Neuronal stem cell (in vitro differentiated cells): ENCODE measurements around the gene METTL24.
A peak's percentile ranks its signal among the peaks of the same experiment; 100 is the strongest.

Source experiments
- DNase-seq: peaks from one replicate; pipeline ENCODE4 v3.0.0-alpha.2; 2013; ENCODE audit warnings: low spot score
- H2AFZ ChIP-seq: one replicate; pipeline ENCODE4 v1.6.1; 2013; ENCODE audit warnings: mild to moderate bottlenecking, low read length, inconsistent platforms
- H2AK5ac ChIP-seq: 2 replicates; pipeline ENCODE4 v1.6.1; 2013; ENCODE audit warnings: low read depth, mild to moderate bottlenecking, inconsistent platforms, low read length, moderate library complexity, mixed read lengths
- H2BK120ac ChIP-seq: 2 replicates; pipeline ENCODE4 v1.6.1; 2013; ENCODE audit warnings: low read depth, mild to moderate bottlenecking, inconsistent platforms, low read length, moderate library complexity, mixed read lengths
- H2BK12ac ChIP-seq: one replicate; pipeline ENCODE4 v1.6.1; 2013; ENCODE audit warnings: low read length, inconsistent platforms
- H2BK15ac ChIP-seq: 2 replicates; pipeline ENCODE4 v1.6.1; 2013; ENCODE audit warnings: mild to moderate bottlenecking, low read length, inconsistent platforms, mixed read lengths
- H2BK5ac ChIP-seq: one replicate; pipeline ENCODE4 v1.6.1; 2013; ENCODE audit warnings: inconsistent platforms, mild to moderate bottlenecking, low read length, moderate library complexity
- H3K14ac ChIP-seq: one replicate; pipeline ENCODE4 v1.6.1; 2013; ENCODE audit warnings: low read length, inconsistent platforms
- H3K18ac ChIP-seq: 2 replicates; pipeline ENCODE4 v1.6.1; 2013; ENCODE audit warnings: low read length, inconsistent platforms
- H3K23ac ChIP-seq: 2 replicates; pipeline ENCODE4 v1.6.1; 2013; ENCODE audit warnings: low read depth, mild to moderate bottlenecking, mixed read lengths, low read length, inconsistent platforms; ENCODE audit not compliant: poor library complexity
- H3K27ac ChIP-seq: replicated peaks from 3 replicates; pipeline ENCODE4 v1.5.1; 2013; ENCODE audit warnings: low read length, inconsistent platforms
- H3K27me3 ChIP-seq, 3 experiments: 2 replicates each; pipeline ENCODE4 v1.6.1; 2013; ENCODE audit warnings: low read length in 3 of 3, mild to moderate bottlenecking in 2 of 3, inconsistent platforms in 1 of 3, low read depth in 1 of 3, mixed read lengths in 1 of 3, moderate library complexity in 1 of 3; ENCODE audit not compliant: control insufficient read depth in 3 of 3, insufficient read depth in 3 of 3
- H3K36me3 ChIP-seq, 2 donors: replicated peaks in 1 of 2; 2 replicates each; pipeline ENCODE4 v1.6.1; 2013; ENCODE audit warnings: low read length in 2 of 2; ENCODE audit not compliant: control insufficient read depth in 2 of 2, insufficient read depth in 2 of 2
- H3K4ac ChIP-seq: 2 replicates; pipeline ENCODE4 v1.6.1; 2013; ENCODE audit warnings: inconsistent platforms, mild to moderate bottlenecking, low read length, moderate library complexity
- H3K4me1 ChIP-seq, 2 donors: 1 replicate in 1 of 2; 2 replicates in 1 of 2; pipeline ENCODE4 v1.6.1; 2013; ENCODE audit warnings: low read length in 2 of 2, low read depth in 1 of 2; ENCODE audit not compliant: control insufficient read depth in 2 of 2, insufficient read depth in 1 of 2
- H3K4me2 ChIP-seq: one replicate; pipeline ENCODE4 v1.6.1; 2013; ENCODE audit warnings: mild to moderate bottlenecking, low read length, inconsistent platforms; ENCODE audit not compliant: insufficient read depth, poor library complexity, severe bottlenecking
- H3K4me3 ChIP-seq, 2 donors: 2 replicates each; pipeline ENCODE4 v1.5.1; 2013; ENCODE audit warnings: low read length in 2 of 2, mild to moderate bottlenecking in 2 of 2, inconsistent platforms in 1 of 2, moderate library complexity in 1 of 2
- H3K79me1 ChIP-seq: one replicate; pipeline ENCODE4 v1.6.1; 2013; ENCODE audit warnings: low read depth, mild to moderate bottlenecking, inconsistent platforms, low read length, moderate library complexity
- H3K9ac ChIP-seq: one replicate; pipeline ENCODE4 v1.6.1; 2013; ENCODE audit warnings: mild to moderate bottlenecking, low read depth, low read length, inconsistent platforms; ENCODE audit not compliant: poor library complexity
- H3K9me3 ChIP-seq, 2 donors: replicated peaks in 1 of 2; 2 replicates each; pipeline versions ENCODE3 to v1.6.1; 2013; ENCODE audit warnings: low read length in 2 of 2, mild to moderate bottlenecking in 2 of 2, inconsistent platforms in 1 of 2, low read depth in 1 of 2, mixed read lengths in 1 of 2, moderate library complexity in 1 of 2; ENCODE audit not compliant: control insufficient read depth in 2 of 2, insufficient read depth in 1 of 2
- H4K8ac ChIP-seq: one replicate; pipeline ENCODE4 v1.6.1; 2013; ENCODE audit warnings: low read depth, mild to moderate bottlenecking, inconsistent platforms, low read length, moderate library complexity
- H4K91ac ChIP-seq: one replicate; pipeline ENCODE4 v1.6.1; 2013; ENCODE audit warnings: low read length, low read depth, mild to moderate bottlenecking, inconsistent platforms; ENCODE audit not compliant: poor library complexity
- WGBS, 2 donors: extraction: QIAGEN DNeasy Blood & Tissue Kit; methylation state at CpG; one replicate each; pipeline ENCODE4 v1.1.7; 2013; ENCODE audit warnings: missing lambda C conversion rate in 2 of 2, mixed read lengths in 1 of 2; ENCODE audit not compliant: insufficient read length in 2 of 2, insufficient replicate concordance in 1 of 2; ENCODE audit errors: extremely low coverage in 2 of 2; 5-methylcytosine and 5-hydroxymethylcytosine counted together

The METTL24 gene

DNA sequence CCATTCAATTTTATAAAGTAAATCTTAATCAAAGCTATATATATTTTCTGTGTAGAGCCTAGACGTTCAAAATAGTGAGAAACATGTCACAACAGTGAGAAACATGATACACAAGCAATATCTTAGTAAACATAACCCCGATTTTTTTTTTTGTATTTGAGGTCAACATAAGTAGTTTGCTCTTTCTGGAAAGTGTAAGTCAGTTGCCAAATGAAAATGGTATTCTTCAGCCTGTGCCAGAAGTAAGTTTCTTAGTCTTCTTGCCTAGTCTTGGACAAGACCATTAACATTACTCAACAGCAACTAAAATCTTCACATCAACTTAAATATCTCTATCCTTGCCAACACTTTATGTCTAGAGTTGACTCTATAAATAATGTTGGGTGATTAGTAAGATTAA, 59.7 kb downstream of the METTL24 start:
- Histone ChIP-seq H3K79me1 (no peaks in the 10 kb centered on the region), H3K4me1 (peaks cover 4 to 12% of the 10 kb centered on the region in 2 donors), H3K4me2 (no peak overlapping the region), H3K27me3 (no peaks in the 10 kb centered on the region), H2BK12ac (no peak overlapping the region), H2BK5ac (no peak overlapping the region), H2AFZ (no peak overlapping the region), H3K27ac (no peak overlapping the region), H4K91ac (no peak overlapping the region), H3K4ac (no peak overlapping the region), H3K36me3 (no peaks in the 10 kb centered on the region), H2AK5ac (no peak overlapping the region), H3K23ac (no peak overlapping the region), H3K14ac (no peak overlapping the region), H3K9me3 (no peaks in the 10 kb centered on the region), H2BK120ac (no peak overlapping the region), H3K18ac (no peak overlapping the region), H3K9ac (no peak overlapping the region), H3K4me3 (no peak overlapping the region), H4K8ac (no peak overlapping the region), H2BK15ac (no peak overlapping the region)
- no CpG with 5 or more reads among the region's 2 CpGs for WGBS, 2 donors
- no peak for DNase-seq

DNA sequence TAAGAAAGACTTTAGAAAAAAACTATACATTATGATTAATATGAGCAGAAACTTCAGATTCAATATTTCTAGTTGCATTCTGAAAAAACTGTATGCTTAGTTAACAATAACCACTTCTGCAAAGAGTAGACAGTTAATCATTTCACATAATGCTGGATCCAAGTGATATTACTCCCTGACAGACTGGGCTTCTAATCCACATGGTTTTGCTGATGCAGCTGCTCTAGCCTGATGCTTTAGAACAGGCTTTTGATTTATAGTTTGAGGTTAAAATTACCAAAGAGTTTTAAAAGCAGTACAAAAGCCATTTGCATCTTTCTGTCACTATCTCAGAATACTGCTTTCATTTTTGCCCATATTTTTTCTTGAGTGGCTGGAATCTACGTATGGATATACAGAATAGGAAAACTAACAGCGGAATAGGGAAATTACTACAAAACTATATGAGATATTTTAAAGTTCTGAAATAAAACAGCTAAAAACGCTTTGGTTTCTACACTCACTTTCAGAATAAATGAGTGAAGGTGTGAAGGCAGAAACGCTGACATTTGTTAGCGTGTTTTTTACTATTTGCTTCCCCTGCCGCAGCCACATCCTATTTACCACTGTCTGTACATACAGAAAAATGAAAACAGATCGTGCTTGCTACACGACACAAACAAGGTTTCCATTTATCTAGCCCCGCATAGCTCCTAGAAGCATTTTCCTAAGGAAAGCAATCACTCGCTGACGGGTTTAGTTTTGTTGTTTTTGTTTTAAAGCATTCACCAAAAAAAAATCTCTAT, 61.7 kb downstream of the METTL24 start:
- H3K4me1 ChIP-seq: peaks cover 4 to 12% of the 10 kb centered on the region in 2 donors
- no peak overlapping the region for H2BK15ac ChIP-seq
- no peaks in the 10 kb centered on the region for H3K27me3 ChIP-seq
- no peaks in the 10 kb centered on the region for H3K36me3 ChIP-seq
- H3K18ac ChIP-seq: no peak overlapping the region
- H3K23ac ChIP-seq: no peak overlapping the region
- no peak overlapping the region for H2BK120ac ChIP-seq
- no peak overlapping the region for H4K91ac ChIP-seq
- H3K4me3 ChIP-seq: no peak overlapping the region
- H3K14ac ChIP-seq: no peak overlapping the region
- H3K27ac ChIP-seq: no peak overlapping the region
- no peak overlapping the region for H3K9ac ChIP-seq
- no peak overlapping the region for H3K4me2 ChIP-seq
- no peaks in the 10 kb centered on the region for H3K79me1 ChIP-seq
- no peak overlapping the region for H2BK5ac ChIP-seq
- H3K9me3 ChIP-seq: no peaks in the 10 kb centered on the region
- no peak overlapping the region for H4K8ac ChIP-seq
- no peak overlapping the region for H2BK12ac ChIP-seq
- WGBS, 2 donors: no CpG with 5 or more reads among the region's 11 CpGs
- DNase-seq: no peak
- no peak overlapping the region for H2AK5ac ChIP-seq
- H3K4ac ChIP-seq: no peak overlapping the region
- H2AFZ ChIP-seq: no peak overlapping the region

- Histone ChIP-seq H3K79me1 (no peaks in the 10 kb centered on the region), H3K4me2 (no peak overlapping the region), H2AK5ac (no peak overlapping the region), H4K91ac (no peak overlapping the region), H2AFZ (peak overlapping the region; percentile 58), H3K27ac (peak overlapping the region; percentile 29), H2BK120ac (no peak overlapping the region), H4K8ac (no peak overlapping the region), H3K4me3 (no peak overlapping the region), H3K9ac (no peak overlapping the region), H3K14ac (no peak overlapping the region), H2BK15ac (no peak overlapping the region), H3K18ac (peak overlapping the region; percentile 3), H3K4ac (no peak overlapping the region), H3K23ac (no peak overlapping the region), H2BK12ac (no peak overlapping the region), H3K9me3 (peaks cover 0 to 2% of the 10 kb centered on the region in 2 donors), H3K4me1 (peaks cover 4 to 12% of the 10 kb centered on the region in 2 donors), H3K27me3 (no peaks in the 10 kb centered on the region), H2BK5ac (no peak overlapping the region), H3K36me3 (no peaks in the 10 kb centered on the region)
- no CpG with 5 or more reads among the region's 5 CpGs for WGBS, 2 donors
- no peak for DNase-seq
Observed at GRCh38 chr6:110295451-110296165, 62.5 kb downstream of the METTL24 start.
